ENCODE results near the gene LRSAM1.

DNA sequence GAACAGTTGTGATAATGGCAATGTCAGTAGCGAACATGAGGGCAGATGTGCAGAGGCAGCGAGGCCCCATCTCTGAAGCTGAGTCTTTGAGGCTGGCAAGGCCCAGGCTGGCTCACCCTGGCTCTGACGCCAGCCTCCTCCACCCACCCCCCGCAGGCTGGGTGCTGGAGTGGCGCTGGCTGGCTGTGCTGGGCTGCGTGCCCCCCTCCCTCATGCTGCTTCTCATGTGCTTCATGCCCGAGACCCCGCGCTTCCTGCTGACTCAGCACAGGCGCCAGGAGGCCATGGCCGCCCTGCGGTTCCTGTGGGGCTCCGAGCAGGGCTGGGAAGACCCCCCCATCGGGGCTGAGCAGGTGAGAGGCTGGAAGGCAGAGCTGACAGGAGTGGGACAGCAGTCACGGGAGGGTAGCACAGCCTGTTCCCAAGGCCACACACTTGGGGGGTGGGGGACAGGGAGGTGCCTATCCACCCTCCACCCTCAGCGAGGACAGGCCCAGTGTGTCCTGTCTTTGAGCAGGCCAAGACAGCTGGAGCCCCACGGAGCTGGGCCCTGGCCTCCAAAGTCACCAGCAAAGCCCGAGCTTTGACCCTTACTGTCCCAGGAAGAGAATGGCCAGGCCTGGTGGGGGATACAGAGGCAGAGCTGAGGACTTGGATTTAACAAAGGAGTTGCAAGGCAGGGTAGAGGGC is 48.8 kb upstream of the LRSAM1 start:
- TF ChIP-seq, protein P1, sequence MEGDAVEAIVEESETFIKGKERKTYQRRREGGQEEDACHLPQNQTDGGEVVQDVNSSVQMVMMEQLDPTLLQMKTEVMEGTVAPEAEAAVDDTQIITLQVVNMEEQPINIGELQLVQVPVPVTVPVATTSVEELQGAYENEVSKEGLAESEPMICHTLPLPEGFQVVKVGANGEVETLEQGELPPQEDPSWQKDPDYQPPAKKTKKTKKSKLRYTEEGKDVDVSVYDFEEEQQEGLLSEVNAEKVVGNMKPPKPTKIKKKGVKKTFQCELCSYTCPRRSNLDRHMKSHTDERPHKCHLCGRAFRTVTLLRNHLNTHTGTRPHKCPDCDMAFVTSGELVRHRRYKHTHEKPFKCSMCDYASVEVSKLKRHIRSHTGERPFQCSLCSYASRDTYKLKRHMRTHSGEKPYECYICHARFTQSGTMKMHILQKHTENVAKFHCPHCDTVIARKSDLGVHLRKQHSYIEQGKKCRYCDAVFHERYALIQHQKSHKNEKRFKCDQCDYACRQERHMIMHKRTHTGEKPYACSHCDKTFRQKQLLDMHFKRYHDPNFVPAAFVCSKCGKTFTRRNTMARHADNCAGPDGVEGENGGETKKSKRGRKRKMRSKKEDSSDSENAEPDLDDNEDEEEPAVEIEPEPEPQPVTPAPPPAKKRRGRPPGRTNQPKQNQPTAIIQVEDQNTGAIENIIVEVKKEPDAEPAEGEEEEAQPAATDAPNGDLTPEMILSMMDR (IDR thresholded peaks at IDR 0.05): no peak
- no peak for TF ChIP-seq POLR2A (IDR thresholded peaks at IDR 0.05)

All from thyroid gland (tissue), 4 donors.